ENCODE data around the gene LPA.

- TF ChIP-seq CTCF (IDR thresholded peaks at IDR 0.05) (no peak), POLR2A (IDR thresholded peaks at IDR 0.05) (no peak)
These were observed 1.2 kb downstream of the LPA start for GRCh38 chr6:160662842-160663241.

All from uterus (tissue), 2 donors.